Upper lobe of left lung (tissue), 4 donors: Measurements from ENCODE around the gene CCDC92.

Experiments
- CTCF ChIP-seq, 6 experiments: fragments of 450-650 bp in 4 of 6; fragments of 200-600 bp in 2 of 6; sonication (generic) in 2 of 6; IDR thresholded peaks; one replicate each; pipeline ENCODE4 v1.5.1; 2016 to 2019; ENCODE audit warnings: antibody characterized with exemption in 6 of 6
- POLR2A ChIP-seq, 4 donors: fragments of 450-650 bp; IDR thresholded peaks; one replicate each; pipeline ENCODE4 v1.5.1; 2016 to 2017; ENCODE audit warnings: antibody characterized with exemption in 4 of 4, mild to moderate bottlenecking in 2 of 4

GRCh38 chr12:124001343-124001742 lies 28.7 kb upstream of the CCDC92 start:
- TF ChIP-seq POLR2A (IDR thresholded peaks at IDR 0.05), result no peak
- no peak for TF ChIP-seq CTCF (IDR thresholded peaks at IDR 0.05)
